GM13976 (cell line): ENCODE results near the gene RGS14.

Source experiments
- DNase-seq: peaks from one replicate; pipeline ENCODE4 v3.0.0; 2012; ENCODE audit warnings: low spot score
- CTCF ChIP-seq: IDR thresholded peaks from 2 replicates; pipeline ENCODE4 v1.5.1; 2012; ENCODE audit warnings: borderline replicate concordance, mild to moderate bottlenecking; ENCODE audit not compliant: insufficient read depth; ENCODE audit errors: extremely low read depth, missing control alignments, control extremely low read depth
- in situ Hi-C: fragments of 300-500 bp; cut with MboI; formaldehyde crosslinking; loops from one replicate; pipeline ENCODE4 v1.12.0; 2022; ENCODE audit warnings: low sequenced_read_pairs, mixed read lengths, inconsistent platforms; ENCODE audit not compliant: unreplicated experiment

Gene RGS14

GRCh38 chr5:177404641-177405179, 47.0 kb downstream of the RGS14 start:
- TF ChIP-seq CTCF, result no peak
- in situ Hi-C loops, result loop anchor here (10.0 kb wide), 1 partner anchor 50 kb away; no protein-coding TSS in a partner anchor
- DNase-seq, result no peak

DNA sequence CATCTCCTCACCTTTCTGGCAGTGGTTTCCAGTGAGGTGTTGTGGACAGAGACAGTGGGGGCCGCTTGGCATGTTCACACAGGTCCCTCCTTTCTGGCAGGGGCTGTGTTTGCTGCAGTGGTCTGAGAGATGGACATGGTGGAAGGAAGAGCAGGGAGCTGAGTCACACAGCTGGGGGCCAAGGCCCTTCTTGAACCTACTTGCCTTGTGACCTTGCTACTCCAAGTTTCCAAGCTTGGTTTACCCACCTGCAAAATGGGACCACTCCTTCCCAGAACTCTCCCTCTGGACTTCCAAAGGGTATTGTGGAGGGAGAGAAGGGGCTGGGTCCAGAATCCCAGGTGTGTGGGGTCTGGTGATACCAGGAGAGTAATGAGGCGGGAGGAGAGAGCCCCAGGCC, 47.6 kb downstream of the RGS14 start:
- peak; percentile 29 for DNase-seq
- in situ Hi-C loops, result loop anchor here (10.0 kb wide), 1 partner anchor 49 kb away; no protein-coding TSS in a partner anchor
- no peak for TF ChIP-seq CTCF

- TF ChIP-seq CTCF, result no peak
- peak; percentile 22 for DNase-seq
- in situ Hi-C loops, result loop anchor here (10.0 kb wide), 1 partner anchor 49 kb away; no protein-coding TSS in a partner anchor
These were observed 48.1 kb downstream of the RGS14 start for GRCh38 chr5:177405805-177406204.

DNA sequence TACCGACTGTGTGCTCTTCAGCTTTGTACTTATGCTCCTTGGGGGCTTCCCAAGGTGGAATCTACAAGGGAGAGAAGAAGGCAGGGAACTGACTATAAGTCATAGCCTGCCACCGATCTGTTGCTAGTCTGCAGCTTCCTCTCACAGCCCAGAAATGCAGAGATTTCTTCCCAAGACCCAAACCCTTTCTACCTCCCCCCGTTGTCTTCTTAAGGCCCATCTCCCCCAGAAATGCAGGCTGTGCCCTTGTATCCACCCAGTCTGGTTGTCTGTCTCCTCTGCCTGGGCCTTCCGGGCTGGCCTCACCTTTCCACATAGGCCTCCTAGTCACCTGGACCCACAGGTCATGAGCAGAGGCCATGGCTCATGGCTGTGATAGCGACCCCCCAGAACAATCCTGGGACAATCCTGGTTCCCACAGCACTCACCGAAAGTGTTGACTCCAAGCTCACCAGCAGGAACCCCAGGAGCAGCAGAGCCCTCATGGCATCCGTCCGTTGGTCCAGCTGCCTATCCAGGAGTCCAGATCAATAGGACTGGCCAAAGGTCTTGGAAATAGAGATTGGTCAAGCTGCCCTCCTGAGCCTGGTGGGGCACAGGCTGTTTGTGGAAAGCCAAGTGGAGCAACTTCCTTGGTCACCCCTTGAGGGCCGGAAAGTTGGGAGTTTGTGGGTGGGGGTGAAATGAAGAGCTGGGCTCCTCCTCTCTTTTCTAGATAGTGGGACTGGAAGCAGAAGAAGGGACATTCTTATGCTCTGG, 51.5 kb downstream of the RGS14 start, which contains the start of gene F12:
Gene F12 (minus strand): TSS at position 522 of the 759 bp plus-strand sequence. CDS start 37 bp downstream, at position 485.
- in situ Hi-C loops, result loop anchor here (10.0 kb wide), 1 partner anchor 46 kb away; no protein-coding TSS in a partner anchor
- TF ChIP-seq CTCF, result no peak

GRCh38 chr5:177410575-177410974, 52.9 kb downstream of the RGS14 start:
- DNase-seq, result no peak
- in situ Hi-C loops, result no loop called here
- TF ChIP-seq CTCF, result no peak

More for the DNA sequence above, 51.5 kb downstream of the RGS14 start, which contains the start of gene F12:
- DNase-seq, result no peak

DNA sequence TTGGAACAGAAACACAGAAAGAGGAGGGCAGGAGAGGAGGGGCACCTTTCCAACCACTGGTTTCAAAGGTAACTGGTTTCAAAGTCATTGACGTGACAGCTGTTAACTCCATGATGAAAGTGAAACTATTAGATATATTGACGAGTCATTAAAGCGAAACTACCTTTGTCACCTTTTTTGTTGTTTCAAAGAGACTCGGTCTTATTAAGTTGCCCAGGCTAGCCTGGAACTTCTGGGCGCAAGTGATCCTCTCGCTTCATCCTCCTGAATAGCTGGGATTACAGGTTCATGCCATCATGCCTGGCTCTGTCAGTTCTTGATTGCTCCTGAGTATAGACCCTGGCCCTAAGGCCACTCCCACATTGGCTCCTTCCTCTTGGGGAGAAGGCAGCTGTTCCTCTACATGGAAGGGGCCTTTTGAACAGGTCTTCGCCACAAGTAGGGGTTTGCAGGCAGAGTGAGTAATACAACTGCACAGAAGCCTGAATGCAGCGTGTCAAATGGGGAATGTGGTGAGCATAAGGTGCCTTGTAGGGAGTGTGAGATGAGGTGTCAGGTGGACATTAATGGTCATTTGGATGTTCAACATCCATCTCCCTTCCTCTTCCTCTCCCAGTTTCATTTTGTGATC, 55.0 kb downstream of the RGS14 start:
- in situ Hi-C loops, result no loop called here
- no peak for TF ChIP-seq CTCF
- peak; percentile 64 for DNase-seq
